ENCODE data around the gene ZFAND3. TPM values are rescaled to one million over a fixed set of nuclear protein-coding genes. Genes with fewer than 3 reads are reported as not detected.
A peak's percentile ranks its signal among the peaks of the same experiment; 100 is the strongest.

ZFAND3 gene
- total and polyA plus RNA-seq, 12 donors: 21.4 to 163 (median 46.3) TPM

- WGBS, 4 donors: 93 to 98% (median 97%) methylated on average over 20 to 22 of the region's 22 CpGs
These were observed 332.3 kb downstream of the ZFAND3 start for GRCh38 chr6:38151580-38152500.

DNA sequence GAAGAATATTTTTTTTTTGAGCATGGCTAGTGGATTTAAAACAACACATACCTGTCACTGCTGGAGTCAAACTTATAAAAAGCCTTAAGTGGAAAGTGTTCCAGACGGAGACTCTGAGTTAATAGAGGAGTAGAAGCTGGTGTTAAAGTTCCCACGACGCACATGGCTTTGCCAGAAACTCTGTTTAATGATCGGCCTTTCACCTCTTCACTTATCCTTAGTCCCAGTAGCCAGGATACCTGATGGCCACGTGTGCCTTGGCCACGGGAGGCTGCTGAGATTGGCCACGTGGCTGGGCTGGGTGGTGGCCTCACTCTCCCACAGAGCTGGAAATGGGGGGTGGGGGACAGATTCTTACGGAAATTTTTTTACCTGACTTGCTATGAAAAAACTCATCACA, 333.1 kb downstream of the ZFAND3 start:
- no peak for DNase-seq
- H3K4me1 ChIP-seq (replicated peaks in 1 of 2): no peaks in the 10 kb centered on the region
- H3K4me3 ChIP-seq: no peak overlapping the region
- intact Hi-C loops (cut with DNase I): no loop called here
- H3K9me3 ChIP-seq (replicated peaks in 1 of 3): no peaks in the 10 kb centered on the region
- 81 to 94% (median 92%) methylated on average over 8 of the region's 8 CpGs for WGBS, 4 donors
- H3K36me3 ChIP-seq (replicated peaks in 1 of 2): peaks cover 0 to 13% of the 10 kb centered on the region in 2 donors
- no peak overlapping the region for H3K27ac ChIP-seq
- H3K27me3 ChIP-seq: no peaks in the 10 kb centered on the region
- TF ChIP-seq CTCF (IDR thresholded peaks at IDR 0.05): no peak
- TF ChIP-seq POLR2A (IDR thresholded peaks at IDR 0.05): no peak

More at GRCh38 chr6:38151580-38152500, 332.3 kb downstream of the ZFAND3 start:
- Histone ChIP-seq H3K27ac (no peak overlapping the region), H3K27me3 (no peaks in the 10 kb centered on the region), H3K4me3 (no peak overlapping the region), H3K4me1 (replicated peaks in 1 of 2) (no peaks in the 10 kb centered on the region), H3K9me3 (replicated peaks in 1 of 3) (no peaks in the 10 kb centered on the region), H3K36me3 (replicated peaks in 1 of 2) (peaks cover 0 to 13% of the 10 kb centered on the region in 2 donors)
- intact Hi-C loops (cut with DNase I): no loop called here
- peak in 1 of 7 donors; percentile 46 for DNase-seq
- TF ChIP-seq CTCF (IDR thresholded peaks at IDR 0.05): no peak
- no peak for TF ChIP-seq POLR2A (IDR thresholded peaks at IDR 0.05)

DNA sequence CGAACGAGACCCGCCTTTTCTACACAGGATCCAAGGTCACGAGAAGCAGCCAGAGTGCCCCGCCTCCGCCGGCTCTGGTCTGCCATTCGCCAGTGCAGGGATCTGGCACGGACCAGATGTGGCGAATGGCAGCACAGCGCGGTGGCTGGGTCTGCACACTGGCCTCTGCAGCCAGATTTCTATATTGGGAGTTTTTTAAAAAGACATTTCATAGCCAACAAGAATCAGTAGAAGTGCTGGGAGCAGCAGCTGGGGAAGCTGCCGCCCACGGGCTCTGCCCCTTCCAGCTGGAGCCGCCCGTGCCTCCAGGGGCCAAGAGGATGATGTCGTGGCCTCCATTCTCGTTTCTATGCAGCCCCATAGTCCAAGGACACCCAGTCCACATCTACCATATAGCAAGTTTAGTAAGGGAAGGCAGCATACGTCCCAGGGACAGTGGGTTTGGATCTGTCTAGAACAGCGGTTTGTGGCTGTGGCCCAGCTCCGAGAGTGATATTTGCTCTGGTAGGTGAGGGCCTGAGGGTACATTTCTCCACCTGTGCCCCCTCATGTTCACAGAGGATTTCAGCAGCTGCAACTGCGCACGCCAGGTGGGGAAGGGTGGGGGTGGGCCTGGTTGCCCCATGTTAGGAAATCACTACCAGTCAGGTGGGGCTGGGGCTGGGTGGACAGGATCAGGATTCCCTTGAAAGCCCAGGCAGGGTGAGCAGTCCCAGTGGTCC, 333.7 kb downstream of the ZFAND3 start:
- 85 to 98% (median 91%) methylated on average over 10 to 23 of the region's 23 CpGs for WGBS, 4 donors
- no peaks in the 10 kb centered on the region for H3K9me3 ChIP-seq (replicated peaks in 1 of 3)
- peak in 1 of 7 donors; percentile 49 for DNase-seq
- H3K36me3 ChIP-seq (replicated peaks in 1 of 2): peaks cover 0 to 13% of the 10 kb centered on the region in 2 donors
- no peaks in the 10 kb centered on the region for H3K27me3 ChIP-seq
- no peak overlapping the region for H3K4me3 ChIP-seq
- TF ChIP-seq CTCF (IDR thresholded peaks at IDR 0.05) (no peak), POLR2A (IDR thresholded peaks at IDR 0.05) (no peak)
- no peak overlapping the region for H3K27ac ChIP-seq
- H3K4me1 ChIP-seq (replicated peaks in 1 of 2): no peaks in the 10 kb centered on the region
- intact Hi-C loops (cut with DNase I): no loop called here

GRCh38 chr6:38153798-38154345, 334.3 kb downstream of the ZFAND3 start:
- TF ChIP-seq POLR2A (IDR thresholded peaks at IDR 0.05) (no peak), CTCF (IDR thresholded peaks at IDR 0.05) (no peak)
- intact Hi-C loops (cut with DNase I): no loop called here
- no peaks in the 10 kb centered on the region for H3K4me1 ChIP-seq (replicated peaks in 1 of 2)
- H3K4me3 ChIP-seq: no peak overlapping the region
- H3K9me3 ChIP-seq (replicated peaks in 1 of 3): no peaks in the 10 kb centered on the region
- H3K27me3 ChIP-seq: no peaks in the 10 kb centered on the region
- peaks cover 0 to 13% of the 10 kb centered on the region in 2 donors for H3K36me3 ChIP-seq (replicated peaks in 1 of 2)
- WGBS, 4 donors: 88 to 96% (median 93%) methylated on average over 11 to 16 of the region's 16 CpGs
- DNase-seq: peak in 1 of 7 donors; percentile 23
- no peak overlapping the region for H3K27ac ChIP-seq

Data from adrenal gland (tissue), 12 donors.